Measurements from ENCODE around the gene TSPAN11.
"Not testable (repeated sequence)": the region's sequence is repeated elsewhere in the genome, so short reads cannot be mapped to it uniquely, and the experiment has no call there.

Gene TSPAN11

DNA sequence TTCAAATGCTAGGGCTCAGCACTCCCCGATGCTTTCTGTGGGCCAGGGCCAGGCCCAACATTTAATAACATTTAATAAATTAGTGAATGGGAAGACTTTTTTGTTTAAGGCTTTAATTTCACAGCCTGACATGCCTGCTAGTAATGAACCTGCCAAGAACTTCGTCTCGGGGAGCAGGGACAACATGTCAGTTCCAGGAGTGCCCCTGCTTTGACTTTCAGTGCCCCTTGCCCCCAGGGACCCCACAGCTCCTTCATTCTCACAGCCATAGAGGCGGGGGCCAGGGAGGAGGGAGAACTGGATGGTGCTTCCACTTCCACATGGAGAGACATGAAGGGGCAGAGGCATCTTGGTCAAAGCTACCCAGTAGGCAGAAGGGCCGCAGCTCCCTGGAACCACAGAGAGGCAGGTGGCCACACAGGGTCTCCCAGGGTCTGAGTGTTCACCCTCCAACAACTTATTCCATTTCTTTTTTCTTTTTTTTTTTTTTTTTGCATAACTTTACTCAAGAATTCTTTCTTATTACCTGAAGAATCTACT lies 81.2 kb downstream of the TSPAN11 start:
- DNase-seq (ENCODE audit: extremely low read depth, low read depth), result no peak
- TF ChIP-seq, protein P1, sequence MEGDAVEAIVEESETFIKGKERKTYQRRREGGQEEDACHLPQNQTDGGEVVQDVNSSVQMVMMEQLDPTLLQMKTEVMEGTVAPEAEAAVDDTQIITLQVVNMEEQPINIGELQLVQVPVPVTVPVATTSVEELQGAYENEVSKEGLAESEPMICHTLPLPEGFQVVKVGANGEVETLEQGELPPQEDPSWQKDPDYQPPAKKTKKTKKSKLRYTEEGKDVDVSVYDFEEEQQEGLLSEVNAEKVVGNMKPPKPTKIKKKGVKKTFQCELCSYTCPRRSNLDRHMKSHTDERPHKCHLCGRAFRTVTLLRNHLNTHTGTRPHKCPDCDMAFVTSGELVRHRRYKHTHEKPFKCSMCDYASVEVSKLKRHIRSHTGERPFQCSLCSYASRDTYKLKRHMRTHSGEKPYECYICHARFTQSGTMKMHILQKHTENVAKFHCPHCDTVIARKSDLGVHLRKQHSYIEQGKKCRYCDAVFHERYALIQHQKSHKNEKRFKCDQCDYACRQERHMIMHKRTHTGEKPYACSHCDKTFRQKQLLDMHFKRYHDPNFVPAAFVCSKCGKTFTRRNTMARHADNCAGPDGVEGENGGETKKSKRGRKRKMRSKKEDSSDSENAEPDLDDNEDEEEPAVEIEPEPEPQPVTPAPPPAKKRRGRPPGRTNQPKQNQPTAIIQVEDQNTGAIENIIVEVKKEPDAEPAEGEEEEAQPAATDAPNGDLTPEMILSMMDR (IDR thresholded peaks at IDR 0.05; ENCODE audit: low read depth, low read length), result no peak

DNA sequence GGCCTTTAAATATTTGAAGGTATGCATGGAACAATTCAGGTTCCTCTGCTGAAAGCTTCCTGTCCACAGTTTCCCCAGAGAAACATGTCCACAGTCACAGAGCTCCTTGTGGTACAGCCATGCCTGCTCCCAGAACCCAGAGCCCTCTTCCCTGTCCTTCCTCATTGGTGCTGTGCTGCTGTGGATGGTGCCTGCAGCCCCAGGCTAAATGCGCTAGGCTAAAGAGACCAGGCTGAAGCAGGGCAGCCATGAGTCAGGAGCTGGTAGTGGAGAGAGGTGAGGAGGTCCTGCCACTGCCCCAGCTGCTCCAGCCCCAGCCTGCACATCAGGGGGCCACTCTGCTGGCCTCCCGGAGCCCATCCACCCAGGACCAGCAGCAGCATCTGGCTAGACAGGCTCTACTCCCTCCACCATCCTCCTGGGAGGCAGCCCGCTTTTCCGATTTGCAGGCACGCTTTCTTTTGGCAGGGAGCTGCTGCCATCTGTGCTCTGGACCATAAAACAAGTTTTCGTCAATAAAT lies 81.8 kb downstream of the TSPAN11 start:
- no peak for DNase-seq (ENCODE audit: extremely low read depth, low read depth)
- TF ChIP-seq, protein P1 (IDR thresholded peaks at IDR 0.05; ENCODE audit: low read depth, low read length), result no peak

DNA sequence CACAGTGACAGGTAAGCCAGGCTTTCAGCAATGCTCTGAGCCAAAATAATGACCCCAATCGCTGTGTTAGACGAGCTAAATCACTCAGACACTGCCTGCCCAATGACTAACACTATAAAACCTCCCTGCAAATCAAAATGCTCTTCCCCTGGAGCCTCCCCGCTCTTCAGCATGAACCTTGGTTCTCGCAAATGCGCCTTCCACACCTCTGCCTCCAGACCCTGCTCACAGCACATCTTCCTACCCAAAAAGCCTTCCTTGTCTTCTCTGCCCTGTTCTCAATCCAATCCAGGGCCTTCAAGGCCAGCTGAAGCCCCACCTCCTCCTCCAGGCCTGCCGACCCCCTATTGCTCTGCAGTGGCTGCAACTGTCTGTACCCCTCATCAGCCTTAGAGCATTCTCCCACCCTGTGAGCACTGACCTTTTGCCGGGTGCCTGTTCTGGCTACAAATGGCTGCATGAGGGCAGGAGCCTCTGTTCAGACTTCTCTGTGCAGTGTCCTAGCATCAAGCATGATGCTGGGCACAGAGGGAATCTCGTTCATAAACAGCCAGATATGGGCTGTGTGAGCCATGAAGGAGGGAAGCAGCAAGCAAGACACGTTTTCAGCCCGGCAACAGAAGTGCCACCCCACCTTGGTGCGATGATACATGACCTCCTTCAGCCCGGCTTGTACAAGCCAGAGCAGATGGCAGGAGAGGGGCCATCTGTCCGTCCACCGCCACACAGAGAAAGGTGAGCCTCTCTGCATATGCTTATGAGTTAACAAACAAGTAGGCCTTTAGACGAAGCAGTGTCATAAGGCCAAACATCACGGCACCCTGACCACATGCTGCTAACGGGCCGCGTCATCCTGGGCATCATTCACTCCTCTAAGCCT lies 82.7 kb downstream of the TSPAN11 start:
- TF ChIP-seq, protein P1 (IDR thresholded peaks at IDR 0.05; ENCODE audit: low read depth, low read length), result no peak
- no peak for DNase-seq (ENCODE audit: extremely low read depth, low read depth)

DNA sequence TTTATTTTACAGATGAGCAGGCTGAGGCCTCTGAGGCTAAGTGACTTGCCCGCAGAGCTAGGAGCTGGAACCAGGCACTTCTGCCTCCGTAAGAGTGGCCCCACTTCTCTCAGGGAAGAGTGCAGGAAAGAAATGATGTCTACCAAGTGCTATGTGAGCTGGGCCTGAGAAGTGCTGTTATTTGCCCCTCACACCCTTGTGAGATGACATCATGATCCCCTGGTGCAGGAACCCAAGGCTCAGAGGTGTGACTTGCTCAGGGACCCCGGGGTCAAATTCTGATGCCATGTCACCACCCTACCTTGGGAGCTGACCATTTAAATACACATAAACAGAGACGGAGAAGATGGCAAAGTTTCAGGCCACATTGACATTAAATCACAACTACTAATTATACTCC lies 83.4 kb downstream of the TSPAN11 start:
- DNase-seq (ENCODE audit: extremely low read depth, low read depth), result no peak
- TF ChIP-seq, protein P1 (IDR thresholded peaks at IDR 0.05; ENCODE audit: low read depth, low read length), result no peak

DNA sequence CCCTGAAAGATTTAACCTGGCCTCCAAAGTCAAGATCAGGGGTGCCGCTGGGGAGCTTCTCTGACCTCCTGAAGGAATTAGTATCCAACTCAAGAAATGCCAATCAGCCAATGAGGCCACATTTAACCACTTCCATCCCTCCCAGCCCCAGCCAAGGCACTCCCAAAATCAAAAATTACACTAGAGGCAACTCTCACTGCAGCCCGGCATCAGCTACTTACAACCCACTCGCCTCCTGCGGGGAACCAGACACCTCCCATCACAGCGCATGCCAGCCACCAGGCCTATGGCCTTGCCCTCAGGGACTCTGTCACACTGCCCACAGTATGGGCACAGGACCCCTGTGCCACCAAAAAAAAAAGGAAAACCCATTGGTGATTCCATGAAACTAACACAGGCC lies 84.8 kb downstream of the TSPAN11 start:
- TF ChIP-seq, protein P1 (IDR thresholded peaks at IDR 0.05; ENCODE audit: low read depth, low read length), result no peak
- no peak for DNase-seq (ENCODE audit: extremely low read depth, low read depth)

DNA sequence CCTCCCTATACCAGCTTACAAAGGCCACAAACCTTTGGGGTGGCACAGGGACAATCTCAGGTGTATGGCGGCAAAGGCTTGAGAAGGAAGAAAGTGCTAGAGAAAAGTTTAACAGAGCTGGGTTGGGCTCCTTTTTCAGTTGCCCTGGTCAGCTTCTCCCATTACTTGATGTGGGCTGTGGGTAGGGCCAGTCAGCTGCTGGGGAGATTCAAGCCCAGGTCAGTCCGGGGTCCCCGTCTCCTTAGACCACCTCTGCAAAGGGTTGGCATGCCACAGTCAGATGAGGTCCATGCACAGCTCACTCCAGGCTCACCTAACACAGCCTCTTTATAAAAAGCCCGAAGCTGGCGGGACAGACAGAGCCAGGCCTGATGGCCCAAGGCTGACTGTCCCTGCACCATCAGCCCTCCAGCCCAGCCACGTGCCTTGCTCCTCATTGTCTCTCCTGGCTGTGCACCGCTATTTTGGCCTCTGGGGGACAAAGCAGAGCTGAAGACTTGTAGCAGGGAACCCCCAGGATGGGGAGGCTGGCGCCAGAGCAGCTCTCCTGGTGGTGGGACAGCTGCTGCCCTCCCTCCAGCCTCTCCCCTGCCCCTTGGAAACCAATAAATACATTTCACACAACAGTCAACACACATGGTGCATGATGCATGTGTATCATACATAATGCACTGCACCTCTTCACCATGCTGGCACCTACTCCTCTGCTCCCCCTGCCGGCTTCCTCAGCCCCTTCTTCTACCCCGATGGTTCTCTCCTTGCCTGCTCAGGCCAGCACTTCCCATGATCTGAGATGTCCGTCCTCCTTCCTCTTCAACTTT lies 85.4 kb downstream of the TSPAN11 start:
- no peak for DNase-seq (ENCODE audit: extremely low read depth, low read depth)
- TF ChIP-seq, protein P1 (IDR thresholded peaks at IDR 0.05; ENCODE audit: low read depth, low read length), result peak; percentile 22

DNA sequence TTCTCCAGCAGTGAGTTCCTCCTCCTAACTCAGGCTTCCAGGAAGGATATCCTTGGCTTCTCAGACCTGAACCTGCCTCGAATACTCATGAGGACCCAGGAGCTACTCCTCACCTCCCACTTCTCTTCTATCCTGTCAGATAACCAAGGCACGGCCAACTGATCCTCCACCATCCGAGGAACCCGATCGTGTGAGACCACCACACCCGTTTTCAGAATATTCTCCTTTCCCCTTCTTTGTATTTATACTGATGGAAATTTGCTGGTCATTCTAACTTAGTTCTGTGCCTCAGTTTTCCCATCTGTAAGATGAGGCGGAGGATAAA lies 86.0 kb downstream of the TSPAN11 start:
- DNase-seq (ENCODE audit: extremely low read depth, low read depth), result not testable (repeated sequence)

Data from AG09319 (cell line).